HG03039 (cell line): ENCODE data around the gene GTF2IRD1.
"Not testable (repeated sequence)": the region's sequence is repeated elsewhere in the genome, so short reads cannot be mapped to it uniquely, and the experiment has no call there.

Experiments used
- ATAC-seq: cut with Tn5 transposase; IDR thresholded peaks from one replicate; pipeline ENCODE4 v1.9.1; 2021; ENCODE audit warnings: mild to moderate bottlenecking, moderate library complexity; ENCODE audit not compliant: unreplicated experiment

Gene GTF2IRD1

GRCh38 chr7:74511345-74511744 is 57.6 kb downstream of the GTF2IRD1 start:
- ATAC-seq: no peak

- no peak for ATAC-seq
Observed at GRCh38 chr7:74512762-74513161, 59.1 kb downstream of the GTF2IRD1 start.

- no peak for ATAC-seq
Observed at GRCh38 chr7:74514131-74514591, 60.5 kb downstream of the GTF2IRD1 start.

GRCh38 chr7:74515276-74515675 is 61.6 kb downstream of the GTF2IRD1 start:
- no peak for ATAC-seq

- no peak for ATAC-seq
Observed at GRCh38 chr7:74516214-74516613, 62.5 kb downstream of the GTF2IRD1 start.

- ATAC-seq: no peak
Observed at GRCh38 chr7:74518041-74518440, 64.3 kb downstream of the GTF2IRD1 start.

GRCh38 chr7:74518654-74519053 is 64.9 kb downstream of the GTF2IRD1 start:
- no peak for ATAC-seq

- ATAC-seq: no peak
Observed at GRCh38 chr7:74519395-74519794, 65.7 kb downstream of the GTF2IRD1 start.

- ATAC-seq: no peak
Observed at GRCh38 chr7:74521855-74522254, 68.1 kb downstream of the GTF2IRD1 start.

- no peak for ATAC-seq
Observed at GRCh38 chr7:74522281-74522905, 68.7 kb downstream of the GTF2IRD1 start.

- no peak for ATAC-seq
Observed at GRCh38 chr7:74523015-74523414, 69.3 kb downstream of the GTF2IRD1 start.

GRCh38 chr7:74525140-74525539 is 71.4 kb downstream of the GTF2IRD1 start:
- no peak for ATAC-seq

GRCh38 chr7:74525881-74526280 is 72.2 kb downstream of the GTF2IRD1 start:
- ATAC-seq: no peak

- no peak for ATAC-seq
Observed at GRCh38 chr7:74526780-74527179, 73.1 kb downstream of the GTF2IRD1 start.

GRCh38 chr7:74527842-74528241 is 74.1 kb downstream of the GTF2IRD1 start:
- no peak for ATAC-seq

GRCh38 chr7:74528773-74529172 is 75.1 kb downstream of the GTF2IRD1 start:
- ATAC-seq: not testable (repeated sequence)

- ATAC-seq: no peak
Observed at GRCh38 chr7:74535951-74536356, 82.2 kb downstream of the GTF2IRD1 start.

GRCh38 chr7:74541937-74542336 is 88.2 kb downstream of the GTF2IRD1 start:
- not testable (repeated sequence) for ATAC-seq

GRCh38 chr7:74542558-74543117 is 88.9 kb downstream of the GTF2IRD1 start:
- ATAC-seq: no peak

GRCh38 chr7:74544706-74545469 is 91.2 kb downstream of the GTF2IRD1 start:
- no peak for ATAC-seq

GRCh38 chr7:74545921-74546320 is 92.2 kb downstream of the GTF2IRD1 start:
- ATAC-seq: no peak

- not testable (repeated sequence) for ATAC-seq
Observed at GRCh38 chr7:74553596-74554012, 99.9 kb downstream of the GTF2IRD1 start.
